ENCODE results near the gene CLEC2L.

The CLEC2L gene

GRCh38 chr7:139583826-139584553 lies 60.5 kb downstream of the CLEC2L start:
- no peaks in the 10 kb centered on the region for H3F3A ChIP-seq (ENCODE audit: insufficient read depth, low read length)
- TF ChIP-seq EZH2 (IDR thresholded peaks at IDR 0.05; ENCODE audit: borderline replicate concordance, low read length) = no peak
- TF ChIP-seq CTCF (IDR thresholded peaks at IDR 0.05; ENCODE audit: low read length) = no peak
- no peaks in the 10 kb centered on the region for H3K9me3 ChIP-seq (ENCODE audit: low read length)
- H3K9ac ChIP-seq (ENCODE audit: low read length) = no peak overlapping the region
- H3K9me2 ChIP-seq (ENCODE audit: low read depth, low read length) = no peaks in the 10 kb centered on the region
- H3K4me3 ChIP-seq (ENCODE audit: low read depth, low read length, poor library complexity, severe bottlenecking) = no peak overlapping the region
- H3K4me1 ChIP-seq (ENCODE audit: insufficient read depth, low read length, severe bottlenecking) = no peaks in the 10 kb centered on the region
- H3K79me2 ChIP-seq (ENCODE audit: insufficient read depth, low read length) = no peaks in the 10 kb centered on the region
- no peaks in the 10 kb centered on the region for H3K36me3 ChIP-seq (ENCODE audit: insufficient read depth, low read length)
- H4K20me1 ChIP-seq (ENCODE audit: insufficient read depth, low read length) = no peaks in the 10 kb centered on the region
- H3K27ac ChIP-seq (ENCODE audit: low read depth, low read length, poor library complexity, severe bottlenecking) = no peak overlapping the region
- H2AFZ ChIP-seq (ENCODE audit: low read length) = no peak overlapping the region
- H3K27me3 ChIP-seq (ENCODE audit: insufficient read depth, low read length) = 0 out of 2 replicates have a peak, but pooled peaks cover 4% of the 10 kb centered on the region
- H3K4me2 ChIP-seq (ENCODE audit: low read length) = no peak overlapping the region

- Histone ChIP-seq H3K4me1 (ENCODE audit: insufficient read depth, low read length, severe bottlenecking) (no peaks in the 10 kb centered on the region), H3K4me2 (ENCODE audit: low read length) (no peak overlapping the region), H4K20me1 (ENCODE audit: insufficient read depth, low read length) (no peaks in the 10 kb centered on the region), H3K9me3 (ENCODE audit: low read length) (no peaks in the 10 kb centered on the region), H3F3A (ENCODE audit: insufficient read depth, low read length) (no peaks in the 10 kb centered on the region), H3K27me3 (ENCODE audit: insufficient read depth, low read length) (0 out of 2 replicates have a peak, but pooled peaks cover 4% of the 10 kb centered on the region), H3K27ac (ENCODE audit: low read depth, low read length, poor library complexity, severe bottlenecking) (no peak overlapping the region), H2AFZ (ENCODE audit: low read length) (no peak overlapping the region), H3K9ac (ENCODE audit: low read length) (no peak overlapping the region), H3K36me3 (ENCODE audit: insufficient read depth, low read length) (no peaks in the 10 kb centered on the region), H3K9me2 (ENCODE audit: low read depth, low read length) (no peaks in the 10 kb centered on the region), H3K79me2 (ENCODE audit: insufficient read depth, low read length) (no peaks in the 10 kb centered on the region), H3K4me3 (ENCODE audit: low read depth, low read length, poor library complexity, severe bottlenecking) (no peak overlapping the region)
- no peak for TF ChIP-seq CTCF (IDR thresholded peaks at IDR 0.05; ENCODE audit: low read length)
- TF ChIP-seq EZH2 (IDR thresholded peaks at IDR 0.05; ENCODE audit: borderline replicate concordance, low read length) = no peak
These were observed 61.6 kb downstream of the CLEC2L start for GRCh38 chr7:139585042-139585441.

- no peaks in the 10 kb centered on the region for H3K79me2 ChIP-seq (ENCODE audit: insufficient read depth, low read length)
- H4K20me1 ChIP-seq (ENCODE audit: insufficient read depth, low read length) = no peaks in the 10 kb centered on the region
- H3K9ac ChIP-seq (ENCODE audit: low read length) = no peak overlapping the region
- H3K4me1 ChIP-seq (ENCODE audit: insufficient read depth, low read length, severe bottlenecking) = no peaks in the 10 kb centered on the region
- no peaks in the 10 kb centered on the region for H3F3A ChIP-seq (ENCODE audit: insufficient read depth, low read length)
- H3K4me3 ChIP-seq (ENCODE audit: low read depth, low read length, poor library complexity, severe bottlenecking) = no peak overlapping the region
- no peak overlapping the region for H3K27ac ChIP-seq (ENCODE audit: low read depth, low read length, poor library complexity, severe bottlenecking)
- no peaks in the 10 kb centered on the region for H3K36me3 ChIP-seq (ENCODE audit: insufficient read depth, low read length)
- H3K4me2 ChIP-seq (ENCODE audit: low read length) = no peak overlapping the region
- no peaks in the 10 kb centered on the region for H3K9me3 ChIP-seq (ENCODE audit: low read length)
- no peaks in the 10 kb centered on the region for H3K9me2 ChIP-seq (ENCODE audit: low read depth, low read length)
- 0 out of 2 replicates have a peak, but pooled peaks cover 4% of the 10 kb centered on the region for H3K27me3 ChIP-seq (ENCODE audit: insufficient read depth, low read length)
- no peak overlapping the region for H2AFZ ChIP-seq (ENCODE audit: low read length)
- TF ChIP-seq EZH2 (IDR thresholded peaks at IDR 0.05; ENCODE audit: borderline replicate concordance, low read length) (no peak), CTCF (IDR thresholded peaks at IDR 0.05; ENCODE audit: low read length) (no peak)
These were observed 62.8 kb downstream of the CLEC2L start for GRCh38 chr7:139586286-139586685.
